ENCODE measurements around the gene SLC44A2. TPM values are rescaled to one million over a fixed set of nuclear protein-coding genes. Genes with fewer than 3 reads are reported as not detected.

Gene SLC44A2
- total RNA-seq, result 46.3 TPM

DNA sequence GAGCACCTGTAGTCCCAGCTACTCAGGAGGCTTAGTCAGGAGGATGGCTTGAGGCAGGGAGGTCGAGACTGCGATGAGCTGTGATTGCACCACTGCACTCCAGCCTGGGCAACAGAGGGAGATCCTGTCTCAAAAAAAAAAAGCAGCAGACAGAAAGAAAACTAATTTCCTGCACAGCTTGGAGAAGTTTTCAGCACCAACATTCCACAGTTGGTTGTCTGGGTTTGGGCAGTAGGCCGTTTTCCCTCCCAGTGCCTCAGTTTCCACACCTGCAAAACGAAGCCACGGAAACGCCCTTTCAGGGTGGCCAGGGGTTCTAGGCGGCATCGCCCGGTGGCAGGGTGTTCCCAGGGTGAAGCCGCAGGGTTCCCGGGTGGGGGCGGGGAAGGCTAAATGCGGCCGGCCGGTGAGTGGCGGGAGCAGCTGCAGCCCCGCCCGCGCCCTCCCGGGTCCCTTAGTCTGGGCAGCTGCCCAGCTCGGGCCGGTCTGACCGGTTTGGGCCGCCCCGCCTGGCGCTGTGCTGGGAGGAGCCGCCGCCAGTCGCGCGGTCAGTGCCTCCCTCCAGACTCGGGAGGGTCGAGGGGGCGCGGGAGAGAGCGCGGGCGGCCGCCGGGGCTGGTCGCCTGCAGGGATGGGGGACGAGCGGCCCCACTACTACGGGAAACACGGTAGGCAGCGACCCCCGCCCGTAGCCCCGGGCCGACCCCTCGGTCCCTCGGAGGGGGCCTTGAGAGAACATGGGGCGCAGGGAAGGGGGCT is at the start of gene SLC44A2:
Gene SLC44A2 (plus strand): TSS at position 551 of the 759 bp plus-strand sequence. CDS start 81 bp downstream, at position 632.
- no peak for DNase-seq (ENCODE audit: low read depth in 2 of 3, low spot score in 2 of 3)

DNA sequence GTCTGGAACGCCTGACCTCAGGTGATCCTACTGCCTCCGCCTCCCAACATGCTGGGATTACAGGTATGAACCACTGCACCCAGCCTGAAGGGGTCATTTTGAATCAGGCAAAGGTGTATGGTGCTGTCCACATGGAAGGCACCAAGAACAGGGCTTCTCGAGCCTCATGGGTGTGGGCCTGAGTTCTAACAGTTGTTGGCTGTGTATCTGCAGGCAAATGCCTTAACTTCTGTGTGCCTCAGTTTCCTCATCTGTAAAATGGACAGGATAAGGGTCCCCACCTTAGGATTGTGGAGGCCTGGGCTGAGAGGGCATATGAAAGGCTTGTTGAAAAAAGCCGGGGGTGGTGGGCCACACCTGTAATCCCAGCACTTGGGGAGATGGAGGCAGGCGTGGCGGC is 47.4 kb upstream of the SLC44A2 start:
- DNase-seq (ENCODE audit: low read depth in 2 of 3, low spot score in 2 of 3), result no peak

- DNase-seq (ENCODE audit: low read depth in 2 of 3, low spot score in 2 of 3), result peak; percentile 75 to 95 (median 88)
These were observed 44.2 kb upstream of the SLC44A2 start for GRCh38 chr19:10580979-10581631.

GRCh38 chr19:10582091-10582490 is 43.3 kb upstream of the SLC44A2 start:
- DNase-seq (ENCODE audit: low read depth in 2 of 3, low spot score in 2 of 3), result no peak

DNA sequence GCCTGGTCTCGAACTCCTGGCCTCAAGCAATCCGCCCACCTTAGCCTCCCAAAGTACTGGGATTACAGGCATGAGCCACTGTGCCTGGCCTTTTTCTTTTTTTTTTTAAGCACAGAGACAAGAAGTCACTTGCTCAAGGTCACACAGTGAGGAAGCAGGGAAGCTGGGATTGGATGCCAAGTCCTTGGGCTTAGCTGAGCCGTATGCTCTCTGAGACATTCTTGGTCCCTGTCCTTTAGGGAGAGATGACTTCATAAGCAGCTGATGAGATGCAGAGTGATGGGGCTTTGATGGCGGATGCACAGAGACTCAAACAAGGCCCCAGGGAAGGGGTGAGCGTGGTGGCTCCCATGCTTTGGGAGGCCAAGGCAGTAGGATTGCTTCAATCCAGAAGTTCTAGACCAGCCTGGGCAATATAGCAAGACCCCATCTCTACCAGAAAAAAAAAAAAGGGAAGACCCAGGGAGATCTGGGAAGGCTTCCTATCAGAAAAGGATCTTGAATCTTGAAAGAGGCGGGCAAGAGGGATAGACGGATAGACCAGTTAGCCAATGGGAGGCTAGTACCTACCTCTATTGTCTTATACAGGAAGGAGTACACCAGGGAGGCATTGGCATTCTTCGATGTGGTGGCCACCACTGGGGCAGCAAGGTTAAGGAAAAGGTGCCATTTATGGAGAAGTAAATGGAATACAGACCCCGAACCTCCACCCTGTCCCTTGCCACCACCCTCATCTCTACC is 42.1 kb upstream of the SLC44A2 start:
- DNase-seq (ENCODE audit: low read depth in 2 of 3, low spot score in 2 of 3), result no peak

- no peak for DNase-seq (ENCODE audit: low read depth in 2 of 3, low spot score in 2 of 3)
These were observed 39.0 kb upstream of the SLC44A2 start for GRCh38 chr19:10586396-10586795.

DNA sequence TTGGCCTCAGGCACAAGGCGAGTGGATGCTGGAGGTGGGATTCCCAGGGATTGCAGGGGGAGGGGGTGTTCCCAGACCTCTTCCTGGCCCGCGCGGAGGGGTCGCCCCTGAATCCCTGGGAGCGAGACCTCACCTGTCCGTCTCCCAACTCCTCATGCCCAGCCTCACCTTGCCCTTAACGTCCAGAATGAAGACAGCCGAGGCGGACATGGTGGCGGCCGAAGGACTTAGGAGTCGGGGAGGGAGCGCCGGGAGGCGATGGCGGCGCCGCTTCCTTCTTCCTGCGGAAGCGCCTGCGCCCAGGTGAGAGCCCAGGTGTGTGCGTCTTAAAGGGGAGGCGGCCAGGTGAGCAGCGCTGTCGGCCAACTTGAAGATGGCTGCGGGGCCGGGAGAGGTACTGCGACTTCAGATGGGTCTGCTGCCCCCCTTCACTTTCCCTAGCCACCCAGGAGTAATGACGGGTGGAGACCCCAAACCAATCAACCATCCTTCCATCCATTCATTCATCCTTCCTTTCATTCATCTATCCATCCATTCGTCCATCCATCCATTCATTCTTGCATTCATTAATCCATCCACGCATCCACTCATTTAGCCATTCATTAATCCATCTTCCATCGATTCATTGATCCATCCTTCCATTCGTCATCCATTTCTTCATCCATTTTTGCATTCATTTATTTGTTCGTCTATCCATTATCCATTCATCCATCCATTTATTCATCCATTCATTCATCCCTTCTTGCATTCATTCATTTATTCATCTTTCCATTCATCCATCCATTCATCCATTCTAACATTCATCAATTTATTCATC is 38.1 kb upstream of the SLC44A2 start, which contains the start of gene AP1M2:
Gene AP1M2 (minus strand): TSS at position 291 of the 817 bp plus-strand sequence. CDS start 81 bp downstream, at position 210.
- DNase-seq (ENCODE audit: low read depth in 2 of 3, low spot score in 2 of 3), result no peak

DNA sequence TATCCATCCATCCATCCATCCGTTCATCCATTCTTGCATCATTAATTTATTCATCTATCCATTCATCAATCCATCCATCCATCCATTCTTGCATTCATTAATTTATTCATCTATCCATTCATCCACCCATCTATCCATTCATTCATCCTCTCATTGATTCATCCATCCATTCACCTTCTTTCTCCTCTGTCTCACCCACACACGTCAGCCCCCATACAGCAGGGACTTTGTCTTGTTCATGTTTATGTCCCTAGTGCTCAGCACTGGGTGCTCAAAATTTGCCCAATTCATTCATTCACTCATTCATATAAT is 37.6 kb upstream of the SLC44A2 start:
- DNase-seq (ENCODE audit: low read depth in 2 of 3, low spot score in 2 of 3), result no peak

- no peak for DNase-seq (ENCODE audit: low read depth in 2 of 3, low spot score in 2 of 3)
These were observed 32.2 kb upstream of the SLC44A2 start for GRCh38 chr19:10593148-10593547.

- DNase-seq (ENCODE audit: low read depth in 2 of 3, low spot score in 2 of 3), result no peak
These were observed 31.3 kb upstream of the SLC44A2 start for GRCh38 chr19:10593820-10594637.

DNA sequence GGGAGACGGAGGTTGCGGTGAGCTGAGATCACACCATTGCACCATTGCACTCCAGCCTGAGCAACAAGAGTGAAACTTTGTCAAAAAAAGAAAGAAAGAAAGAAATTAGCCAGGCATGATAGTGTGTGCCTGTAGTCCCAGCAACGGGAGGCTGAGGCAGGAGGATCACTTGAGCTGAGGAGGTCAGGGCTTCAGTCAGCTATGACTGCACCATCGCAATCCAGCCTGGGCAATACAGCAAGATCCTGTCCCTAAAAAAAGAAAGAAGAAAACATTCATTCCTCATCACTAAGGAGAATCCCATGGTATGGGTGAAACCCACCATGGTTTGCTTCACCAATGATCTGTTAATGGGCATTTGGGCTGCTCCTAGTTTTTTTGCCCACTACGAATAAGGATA is 25.2 kb upstream of the SLC44A2 start:
- no peak for DNase-seq (ENCODE audit: low read depth in 2 of 3, low spot score in 2 of 3)

DNA sequence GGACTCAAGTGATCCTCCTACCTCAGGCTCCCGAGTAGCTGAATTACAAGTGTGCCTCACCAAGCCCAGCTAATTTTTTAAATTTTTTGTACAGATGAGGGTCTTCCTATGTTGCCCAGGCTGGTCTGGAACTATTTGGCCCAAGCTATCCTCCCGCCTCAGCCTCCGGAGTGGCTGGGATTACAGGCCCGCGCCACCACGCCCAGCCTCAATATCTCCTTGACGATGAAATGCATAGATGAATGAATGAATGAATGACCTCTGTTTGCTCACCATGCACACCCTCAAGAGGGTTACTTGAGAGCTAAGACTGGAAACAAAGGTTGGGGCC is 23.4 kb upstream of the SLC44A2 start:
- no peak for DNase-seq (ENCODE audit: low read depth in 2 of 3, low spot score in 2 of 3)

GRCh38 chr19:10602330-10603083 is 22.8 kb upstream of the SLC44A2 start:
- peak; percentile 60 to 84 (median 69) for DNase-seq (ENCODE audit: low read depth in 2 of 3, low spot score in 2 of 3)

DNA sequence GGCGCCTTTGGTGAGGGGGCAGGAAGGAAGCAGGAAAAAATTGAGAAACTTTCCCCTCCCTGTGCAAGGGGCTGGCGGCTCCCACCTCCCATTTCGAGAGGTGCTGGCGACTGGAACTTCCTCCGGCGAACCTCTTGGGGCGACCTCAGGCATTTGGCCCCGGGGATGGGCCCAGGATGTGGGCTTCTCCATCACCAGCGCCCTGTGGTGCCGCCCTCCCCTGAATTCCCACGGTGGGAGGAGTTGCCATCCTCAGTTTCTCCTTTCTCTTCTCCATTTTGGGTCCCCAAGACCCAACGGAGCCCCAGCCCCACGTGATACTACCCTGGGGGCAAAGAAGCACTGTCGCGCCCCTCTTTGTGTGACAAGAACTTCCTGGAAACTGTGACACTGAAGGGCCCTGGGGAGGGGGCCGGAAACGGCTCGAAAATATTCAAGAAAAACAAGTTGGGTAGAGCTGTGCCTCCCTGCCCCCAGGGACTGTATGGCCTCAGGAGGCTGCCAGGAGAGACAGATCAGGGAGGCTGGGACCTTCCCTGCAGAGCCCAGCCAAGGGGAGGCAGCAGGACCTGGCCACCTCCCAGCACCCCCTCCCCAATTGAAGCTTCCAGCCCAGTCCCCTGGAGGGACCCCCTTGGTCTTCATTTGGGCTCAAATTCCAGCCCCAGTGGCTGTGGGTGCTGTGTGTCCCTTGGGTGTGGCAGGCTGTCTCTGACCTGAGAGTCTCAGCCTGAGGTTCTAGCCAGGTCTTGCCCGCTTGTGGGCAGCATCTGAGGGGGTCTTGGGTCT is 22.1 kb upstream of the SLC44A2 start:
- DNase-seq (ENCODE audit: low read depth in 2 of 3, low spot score in 2 of 3), result peak; percentile 43 to 81 (median 47)

DNA sequence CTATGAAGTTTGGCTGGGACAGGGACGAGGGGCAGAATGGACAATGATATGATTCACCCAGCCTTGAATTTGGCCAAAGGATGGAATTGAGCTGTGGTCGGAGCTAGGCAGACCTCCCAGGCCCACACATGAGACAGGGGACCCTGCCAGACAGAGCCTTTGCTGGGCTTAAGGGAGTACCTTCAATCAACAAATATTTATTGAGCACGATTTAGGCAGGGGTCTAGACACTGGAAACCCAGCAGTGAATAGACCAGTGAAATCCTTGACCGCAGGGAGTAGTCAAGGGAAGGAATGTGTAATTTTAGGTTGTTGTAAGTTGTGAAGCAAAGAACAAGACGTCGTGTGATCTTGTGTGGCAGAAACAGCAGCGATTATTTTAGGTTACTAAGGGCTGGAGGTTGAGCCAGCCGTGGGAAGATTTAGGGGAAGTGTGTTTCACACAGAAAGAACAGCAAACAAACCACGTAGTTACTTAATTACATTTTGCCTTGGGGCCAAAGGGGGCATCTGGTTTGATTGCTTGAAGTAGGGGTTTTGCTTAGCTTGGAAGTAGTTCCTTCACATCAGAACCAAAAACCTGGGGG is 21.4 kb upstream of the SLC44A2 start:
- peak; percentile 22 to 84 (median 66) for DNase-seq (ENCODE audit: low read depth in 2 of 3, low spot score in 2 of 3)

- no peak for DNase-seq (ENCODE audit: low read depth in 2 of 3, low spot score in 2 of 3)
These were observed 20.8 kb upstream of the SLC44A2 start for GRCh38 chr19:10604460-10604980.

DNA sequence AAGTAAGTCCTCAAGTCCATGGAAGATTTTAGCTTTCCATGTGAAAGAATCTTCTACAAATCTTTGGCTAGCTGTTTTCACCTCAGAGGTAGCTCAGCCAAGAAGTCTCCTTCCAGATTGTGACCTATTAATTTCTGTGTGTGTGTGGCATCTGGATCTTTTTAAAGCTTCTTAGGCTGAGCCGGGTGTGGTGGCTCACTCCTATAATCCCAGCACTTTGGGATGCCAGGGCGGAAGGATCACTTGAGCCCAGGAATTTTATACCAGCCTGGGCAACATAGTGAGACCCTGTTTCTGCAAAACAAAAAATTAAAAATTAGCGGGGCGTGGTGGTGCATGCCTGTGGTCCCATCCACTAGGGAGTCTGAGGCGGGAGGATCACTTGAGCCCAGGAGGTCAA is 13.4 kb upstream of the SLC44A2 start:
- no peak for DNase-seq (ENCODE audit: low read depth in 2 of 3, low spot score in 2 of 3)
